ENCODE data around the gene CBX4.

- TF ChIP-seq POLR2A (IDR thresholded peaks at IDR 0.05) = no peak
- no peak for TF ChIP-seq CTCF (IDR thresholded peaks at IDR 0.05 in 8 of 11, conservative IDR thresholded peaks at IDR 0.05 in 3 of 11)
Measured at GRCh38 chr17:79841369-79842135, 2.3 kb upstream of the CBX4 start.
